Loucy (cell line): Measurements from ENCODE around the gene TEDC2.

Experiments
- EZH2phosphoT487 ChIP-seq: fragments of 200-600 bp; IDR thresholded peaks from 2 replicates; pipeline ENCODE4 v1.6.1; 2018; ENCODE audit warnings: antibody characterized with exemption, mild to moderate bottlenecking, moderate library complexity, borderline replicate concordance
- TF ChIP-seq, protein P1 (sequence below): fragments of 200-600 bp; sonication (generic); conservative IDR thresholded peaks from 2 replicates; pipeline ENCODE4 v1.5.1; 2014; ENCODE audit warnings: mild to moderate bottlenecking, antibody characterized with exemption, low read length

DNA sequence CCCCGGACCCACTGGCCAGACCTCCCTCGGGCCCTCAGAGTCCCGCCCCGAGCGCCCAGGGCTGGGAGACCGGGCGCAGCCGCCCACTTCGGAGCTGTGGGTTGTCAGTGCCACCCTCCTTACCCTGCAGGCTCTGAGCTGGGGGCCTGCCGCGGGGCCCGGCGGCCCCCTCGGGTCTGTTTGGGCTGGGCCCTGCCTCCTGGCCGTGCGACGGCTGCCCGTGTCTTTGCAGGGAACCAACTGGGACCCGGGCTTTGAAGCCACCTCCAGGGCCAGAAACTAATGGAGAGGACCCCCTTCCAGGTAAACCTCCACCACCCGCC is 443 bp downstream of the TEDC2 start:
- TF ChIP-seq, protein P1, sequence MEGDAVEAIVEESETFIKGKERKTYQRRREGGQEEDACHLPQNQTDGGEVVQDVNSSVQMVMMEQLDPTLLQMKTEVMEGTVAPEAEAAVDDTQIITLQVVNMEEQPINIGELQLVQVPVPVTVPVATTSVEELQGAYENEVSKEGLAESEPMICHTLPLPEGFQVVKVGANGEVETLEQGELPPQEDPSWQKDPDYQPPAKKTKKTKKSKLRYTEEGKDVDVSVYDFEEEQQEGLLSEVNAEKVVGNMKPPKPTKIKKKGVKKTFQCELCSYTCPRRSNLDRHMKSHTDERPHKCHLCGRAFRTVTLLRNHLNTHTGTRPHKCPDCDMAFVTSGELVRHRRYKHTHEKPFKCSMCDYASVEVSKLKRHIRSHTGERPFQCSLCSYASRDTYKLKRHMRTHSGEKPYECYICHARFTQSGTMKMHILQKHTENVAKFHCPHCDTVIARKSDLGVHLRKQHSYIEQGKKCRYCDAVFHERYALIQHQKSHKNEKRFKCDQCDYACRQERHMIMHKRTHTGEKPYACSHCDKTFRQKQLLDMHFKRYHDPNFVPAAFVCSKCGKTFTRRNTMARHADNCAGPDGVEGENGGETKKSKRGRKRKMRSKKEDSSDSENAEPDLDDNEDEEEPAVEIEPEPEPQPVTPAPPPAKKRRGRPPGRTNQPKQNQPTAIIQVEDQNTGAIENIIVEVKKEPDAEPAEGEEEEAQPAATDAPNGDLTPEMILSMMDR = no peak
- no peak for TF ChIP-seq EZH2phosphoT487
